Esophagus squamous epithelium (tissue), 5 donors: ENCODE measurements around the gene LRRC61. TPM values are rescaled to one million over a fixed set of nuclear protein-coding genes. Genes with fewer than 3 reads are reported as not detected.

Source experiments
- DNase-seq: peaks from one replicate; lab custom pipeline; 2025; lab: John Stamatoyannopoulos, UW
- H3K27ac ChIP-seq, 4 donors: fragments of 200-600 bp; sonication (generic); one replicate each; pipeline ENCODE4 v1.5.1; 2016 to 2019; ENCODE audit warnings: mild to moderate bottlenecking in 1 of 4
- H3K27me3 ChIP-seq, 4 donors: fragments of 200-600 bp; sonication (generic); 1 replicate in 3 of 4; 2 replicates in 1 of 4; pipeline versions ENCODE4 v1.5.1 to v1.6.0; 2017 to 2021; ENCODE audit warnings: antibody characterized with exemption in 1 of 4
- H3K36me3 ChIP-seq, 3 donors: fragments of 200-600 bp; sonication (generic); one replicate each; pipeline ENCODE4 v1.5.1; 2016 to 2019
- H3K4me1 ChIP-seq, 3 donors: fragments of 200-600 bp; sonication (generic); one replicate each; pipeline ENCODE4 v1.5.1; 2017 to 2019
- H3K4me3 ChIP-seq, 4 donors: fragments of 200-600 bp; sonication (generic); 1 replicate in 3 of 4; 2 replicates in 1 of 4; pipeline ENCODE4 v1.5.1; 2016 to 2019; ENCODE audit warnings: mild to moderate bottlenecking in 2 of 4, moderate library complexity in 1 of 4
- H3K9me3 ChIP-seq, 3 donors: fragments of 200-600 bp; sonication (generic); one replicate each; pipeline ENCODE4 v1.5.1; 2016 to 2019
- POLR2A ChIP-seq, 4 donors: fragments of 450-650 bp; IDR thresholded peaks; one replicate each; pipeline ENCODE4 v1.6.1; 2017; ENCODE audit warnings: antibody characterized with exemption in 4 of 4, mild to moderate bottlenecking in 4 of 4, moderate library complexity in 3 of 4
- WGBS, 2 donors: methylation state at CpG; one replicate each; pipeline ENCODE4 v1.1.5; 2018; 5-methylcytosine and 5-hydroxymethylcytosine counted together
- intact Hi-C: fragments of 100-400 bp; cut with DNase I; formaldehyde crosslinking; loops from one replicate; pipeline ENCODE4 v1.15.0; 2022
- total RNA-seq, 4 donors: library from RNA; depleted of rRNA; stranded (reverse); fragments of >200 nt; gene quantifications; one replicate each; pipeline ENCODE4 v1.1.0, GENCODE V29; 2016
- TF ChIP-seq, protein P1 (sequence below), 6 experiments: fragments of 450-650 bp in 4 of 6; fragments of 200-600 bp in 2 of 6; sonication (generic) in 2 of 6; IDR thresholded peaks; one replicate each; pipeline ENCODE4 v1.5.1; 2016 to 2019; ENCODE audit warnings: antibody characterized with exemption in 6 of 6, mild to moderate bottlenecking in 4 of 6, moderate library complexity in 4 of 6
- donor health status: DM: yes; HTN: yes; CAD: no.

The LRRC61 gene
- total RNA-seq, 4 donors from 2014 or later = 12.1 to 24.5 (median 14.5) TPM

- H3K4me1 ChIP-seq = peaks cover 17 to 67% (median 23%) of the 10 kb centered on the region in 3 donors
- H3K9me3 ChIP-seq = no peaks in the 10 kb centered on the region
- H3K36me3 ChIP-seq = peaks cover 0 to 45% (median 4%) of the 10 kb centered on the region in 3 donors
- peaks cover 0 to 7% (median 0%) of the 10 kb centered on the region in 4 donors for H3K27me3 ChIP-seq
- TF ChIP-seq, protein P1, sequence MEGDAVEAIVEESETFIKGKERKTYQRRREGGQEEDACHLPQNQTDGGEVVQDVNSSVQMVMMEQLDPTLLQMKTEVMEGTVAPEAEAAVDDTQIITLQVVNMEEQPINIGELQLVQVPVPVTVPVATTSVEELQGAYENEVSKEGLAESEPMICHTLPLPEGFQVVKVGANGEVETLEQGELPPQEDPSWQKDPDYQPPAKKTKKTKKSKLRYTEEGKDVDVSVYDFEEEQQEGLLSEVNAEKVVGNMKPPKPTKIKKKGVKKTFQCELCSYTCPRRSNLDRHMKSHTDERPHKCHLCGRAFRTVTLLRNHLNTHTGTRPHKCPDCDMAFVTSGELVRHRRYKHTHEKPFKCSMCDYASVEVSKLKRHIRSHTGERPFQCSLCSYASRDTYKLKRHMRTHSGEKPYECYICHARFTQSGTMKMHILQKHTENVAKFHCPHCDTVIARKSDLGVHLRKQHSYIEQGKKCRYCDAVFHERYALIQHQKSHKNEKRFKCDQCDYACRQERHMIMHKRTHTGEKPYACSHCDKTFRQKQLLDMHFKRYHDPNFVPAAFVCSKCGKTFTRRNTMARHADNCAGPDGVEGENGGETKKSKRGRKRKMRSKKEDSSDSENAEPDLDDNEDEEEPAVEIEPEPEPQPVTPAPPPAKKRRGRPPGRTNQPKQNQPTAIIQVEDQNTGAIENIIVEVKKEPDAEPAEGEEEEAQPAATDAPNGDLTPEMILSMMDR (IDR thresholded peaks at IDR 0.05) = no peak
- no peak for TF ChIP-seq POLR2A (IDR thresholded peaks at IDR 0.05)
- intact Hi-C loops = no loop called here
- peak overlapping the region; percentile 39 to 96 (median 86) for H3K27ac ChIP-seq
- no peak overlapping the region for H3K4me3 ChIP-seq
- WGBS, 2 donors = 76 to 97% methylated on average over 8 to 10 of the region's 10 CpGs
- no peak for DNase-seq
These were observed 2.0 kb downstream of the LRRC61 start for GRCh38 chr7:150325110-150325611.

DNA sequence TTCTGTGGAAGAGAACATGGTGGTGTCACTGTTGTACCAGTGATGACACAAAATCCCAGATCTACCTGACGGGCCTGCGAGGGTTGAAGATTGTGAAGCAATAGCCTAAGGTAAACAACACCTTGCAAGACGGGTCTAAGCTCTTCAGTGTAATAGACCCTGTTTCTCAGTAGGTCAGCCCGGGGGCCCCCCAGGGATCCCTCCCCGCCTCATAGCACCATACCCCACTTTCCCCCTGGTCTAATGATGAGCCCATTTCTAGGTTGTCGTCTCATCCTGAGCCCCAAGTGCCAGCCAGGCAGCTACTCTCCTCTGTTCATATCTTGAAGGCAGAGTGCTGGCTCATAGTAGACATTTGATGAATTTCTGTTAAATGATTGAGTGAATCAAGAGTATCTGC is 2.7 kb downstream of the LRRC61 start:
- Histone ChIP-seq H3K4me3 (no peak overlapping the region), H3K4me1 (peaks cover 17 to 61% (median 19%) of the 10 kb centered on the region in 3 donors), H3K27me3 (peaks cover 0 to 7% (median 0%) of the 10 kb centered on the region in 4 donors), H3K36me3 (peaks cover 0 to 53% (median 4%) of the 10 kb centered on the region in 3 donors), H3K27ac (no peak overlapping the region), H3K9me3 (no peaks in the 10 kb centered on the region)
- no peak for DNase-seq
- intact Hi-C loops = no loop called here
- WGBS, 2 donors = 89 to 100% methylated on average over 2 to 6 of the region's 6 CpGs
- TF ChIP-seq, protein P1 (IDR thresholded peaks at IDR 0.05) = no peak
- no peak for TF ChIP-seq POLR2A (IDR thresholded peaks at IDR 0.05)

- TF ChIP-seq, protein P1 (IDR thresholded peaks at IDR 0.05) = no peak
- peaks cover 11 to 53% (median 17%) of the 10 kb centered on the region in 3 donors for H3K4me1 ChIP-seq
- WGBS, 2 donors = 91 to 92% methylated on average over 4 of the region's 4 CpGs
- DNase-seq = no peak
- H3K9me3 ChIP-seq = no peaks in the 10 kb centered on the region
- H3K27ac ChIP-seq = no peak overlapping the region
- no peak overlapping the region for H3K4me3 ChIP-seq
- intact Hi-C loops = no loop called here
- peaks cover 0 to 7% (median 0%) of the 10 kb centered on the region in 4 donors for H3K27me3 ChIP-seq
- peaks cover 0 to 61% (median 4%) of the 10 kb centered on the region in 3 donors for H3K36me3 ChIP-seq
These were observed 3.6 kb downstream of the LRRC61 start for GRCh38 chr7:150326657-150327268.

DNA sequence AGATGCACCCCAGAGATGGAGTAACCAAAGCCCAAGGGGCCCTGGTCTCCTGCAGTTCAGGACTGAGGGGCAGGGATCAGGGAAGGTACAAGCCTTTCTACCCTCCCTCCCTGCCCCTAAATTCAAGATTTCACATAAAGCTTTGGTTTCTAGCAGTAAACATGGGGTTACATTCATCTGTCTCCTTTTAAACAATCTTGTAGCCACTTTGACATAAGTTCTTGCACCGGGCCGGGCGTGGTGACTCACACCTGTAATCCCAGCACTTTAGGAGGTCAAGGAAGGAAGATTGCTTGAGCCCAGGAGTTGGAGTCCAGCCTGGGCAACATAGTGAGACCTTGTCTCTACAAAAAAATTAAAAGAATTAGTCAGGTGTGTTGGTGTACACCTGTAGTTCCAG is 4.2 kb downstream of the LRRC61 start:
- intact Hi-C loops = no loop called here
- no peak overlapping the region for H3K4me3 ChIP-seq
- H3K27me3 ChIP-seq = peaks cover 0 to 7% (median 0%) of the 10 kb centered on the region in 4 donors
- TF ChIP-seq, protein P1 (IDR thresholded peaks at IDR 0.05) = no peak
- no peak for TF ChIP-seq POLR2A (IDR thresholded peaks at IDR 0.05)
- WGBS, 2 donors = 78 to 93% methylated on average over 3 of the region's 3 CpGs
- H3K4me1 ChIP-seq = peaks cover 7 to 47% (median 12%) of the 10 kb centered on the region in 3 donors
- H3K9me3 ChIP-seq = no peaks in the 10 kb centered on the region
- peaks cover 0 to 64% (median 4%) of the 10 kb centered on the region in 3 donors for H3K36me3 ChIP-seq
- DNase-seq = no peak
- no peak overlapping the region for H3K27ac ChIP-seq
